SU-DHL-6 (cell line): ENCODE measurements around the gene KIF5C.

Experiments used
- H2AFZ ChIP-seq: fragments of 200-600 bp; sonication (generic); 2 replicates; pipeline ENCODE4 v1.6.1; 2014; ENCODE audit warnings: low read depth, mild to moderate bottlenecking, moderate library complexity, mixed read lengths, antibody characterized with exemption, low read length; ENCODE audit not compliant: severe bottlenecking
- H3F3A ChIP-seq: fragments of 200-600 bp; shearing (Covaris generic); 2 replicates; pipeline ENCODE4 v1.6.0; 2016; ENCODE audit warnings: antibody characterized with exemption, mild to moderate bottlenecking; ENCODE audit not compliant: insufficient read depth
- H3K27ac ChIP-seq: fragments of 200-600 bp; sonication (generic); 2 replicates; pipeline ENCODE4 v1.5.1; 2016; ENCODE audit warnings: low read depth, mild to moderate bottlenecking, low read length, moderate library complexity, mixed read lengths
- H3K27me3 ChIP-seq: fragments of 200-600 bp; sonication (generic), shearing (Covaris generic); 2 replicates; pipeline ENCODE4 v1.6.0; 2014; ENCODE audit warnings: mild to moderate bottlenecking, low read length
- H3K36me3 ChIP-seq: fragments of 200-600 bp; sonication (generic); 2 replicates; pipeline ENCODE4 v1.6.1; 2014; ENCODE audit warnings: mild to moderate bottlenecking, low read length, mixed read lengths
- H3K4me2 ChIP-seq: fragments of 300-600, 200-600 bp; shearing (Covaris generic), sonication (generic); 2 replicates; pipeline ENCODE4 v1.6.0; 2014; ENCODE audit warnings: low read length, low read depth, mild to moderate bottlenecking; ENCODE audit not compliant: poor library complexity, severe bottlenecking
- H3K4me3 ChIP-seq: fragments of 200-600 bp; sonication (generic); 2 replicates; pipeline ENCODE4 v1.5.1; 2014; ENCODE audit warnings: antibody characterized with exemption, low read length, mild to moderate bottlenecking, mixed read lengths; ENCODE audit not compliant: insufficient read depth, poor library complexity, severe bottlenecking
- H3K79me2 ChIP-seq: fragments of 200-600 bp; sonication (generic); 2 replicates; pipeline ENCODE4 v1.6.1; 2014; ENCODE audit warnings: mild to moderate bottlenecking, low read length, moderate library complexity; ENCODE audit not compliant: insufficient read depth
- H3K9ac ChIP-seq: fragments of 200-600 bp; sonication (generic); 2 replicates; pipeline ENCODE4 v1.7.0; 2014; ENCODE audit warnings: mild to moderate bottlenecking, low read length
- H3K9me2 ChIP-seq: fragments of 200-600 bp; sonication (generic); replicated peaks from 2 replicates; pipeline ENCODE4 v1.6.1; 2014; ENCODE audit warnings: low read length; ENCODE audit not compliant: insufficient read depth
- H3K9me3 ChIP-seq: fragments of 200-600 bp; sonication (generic); 2 replicates; pipeline ENCODE4 v1.6.1; 2014; ENCODE audit warnings: low read length, mixed read lengths; ENCODE audit not compliant: insufficient read depth
- H4K20me1 ChIP-seq: fragments of 200-600 bp; sonication (generic); 2 replicates; pipeline ENCODE4 v1.6.1; 2014; ENCODE audit warnings: low read depth, mild to moderate bottlenecking, antibody characterized with exemption, low read length, moderate library complexity, mixed read lengths
- CTCF ChIP-seq: fragments of 200-600 bp; sonication (generic); IDR thresholded peaks from one replicate; pipeline ENCODE4 v1.5.1; 2017; ENCODE audit warnings: antibody characterized with exemption, mild to moderate bottlenecking, low read length, moderate library complexity; ENCODE audit not compliant: insufficient read depth, poor library complexity, severe bottlenecking
- EZH2phosphoT487 ChIP-seq: fragments of 200-600 bp; sonication (generic), shearing (Covaris generic); conservative IDR thresholded peaks from 2 replicates; pipeline ENCODE4 v1.6.1; 2018; ENCODE audit warnings: mild to moderate bottlenecking, antibody characterized with exemption, low read length, moderate library complexity, mixed read lengths

The KIF5C gene

GRCh38 chr2:148829618-148830017 is 45.4 kb upstream of the KIF5C start:
- no peaks in the 10 kb centered on the region for H3K36me3 ChIP-seq
- TF ChIP-seq CTCF (no peak), EZH2phosphoT487 (no peak)
- no peaks in the 10 kb centered on the region for H4K20me1 ChIP-seq
- H3K4me2 ChIP-seq = no peak overlapping the region
- no peak overlapping the region for H3K4me3 ChIP-seq
- no peaks in the 10 kb centered on the region for H3K9me2 ChIP-seq
- H3K9me3 ChIP-seq = peaks cover 5% of the 10 kb centered on the region; the same call in 1 of the 2 replicates
- H2AFZ ChIP-seq = no peak overlapping the region
- no peaks in the 10 kb centered on the region for H3F3A ChIP-seq
- H3K27ac ChIP-seq = no peak overlapping the region
- no peaks in the 10 kb centered on the region; the same call in 1 of the 2 replicates for H3K27me3 ChIP-seq
- H3K9ac ChIP-seq = no peak overlapping the region
- no peaks in the 10 kb centered on the region for H3K79me2 ChIP-seq

GRCh38 chr2:148832637-148833036 is 42.4 kb upstream of the KIF5C start:
- H3K27me3 ChIP-seq = no peaks in the 10 kb centered on the region; the same call in 1 of the 2 replicates
- H3K36me3 ChIP-seq = no peaks in the 10 kb centered on the region
- no peaks in the 10 kb centered on the region for H3F3A ChIP-seq
- no peak overlapping the region for H3K9ac ChIP-seq
- no peak overlapping the region for H3K4me2 ChIP-seq
- H3K27ac ChIP-seq = no peak overlapping the region
- no peak overlapping the region for H3K4me3 ChIP-seq
- H4K20me1 ChIP-seq = no peaks in the 10 kb centered on the region
- H3K79me2 ChIP-seq = no peaks in the 10 kb centered on the region
- H3K9me3 ChIP-seq = no peaks in the 10 kb centered on the region
- no peak overlapping the region for H2AFZ ChIP-seq
- TF ChIP-seq CTCF = no peak
- TF ChIP-seq EZH2phosphoT487 = no peak
- no peaks in the 10 kb centered on the region for H3K9me2 ChIP-seq

GRCh38 chr2:148842050-148842449 is 33.0 kb upstream of the KIF5C start:
- Histone ChIP-seq H3F3A (no peaks in the 10 kb centered on the region), H3K79me2 (no peaks in the 10 kb centered on the region)
- no peak for TF ChIP-seq CTCF
- TF ChIP-seq EZH2phosphoT487 = no peak

More at GRCh38 chr2:148842050-148842449, 33.0 kb upstream of the KIF5C start:
- Histone ChIP-seq H3K9me2 (no peaks in the 10 kb centered on the region), H3K4me2 (no peak overlapping the region), H3K9me3 (no peaks in the 10 kb centered on the region), H3K27ac (no peak overlapping the region), H3K36me3 (no peaks in the 10 kb centered on the region), H3K9ac (no peak overlapping the region), H4K20me1 (no peaks in the 10 kb centered on the region), H3K27me3 (no peaks in the 10 kb centered on the region), H2AFZ (no peak overlapping the region), H3K4me3 (no peak overlapping the region)
